IMR-90 (cell line): ENCODE measurements around the gene CYYR1. TPM values are rescaled to one million over a fixed set of nuclear protein-coding genes. Genes with fewer than 3 reads are reported as not detected.

Source experiments
- ATAC-seq: fragments of 200-7000 bp; cut with Tn5 transposase; 2 replicates; pipeline ENCODE4 v1.9.1; 2020; ENCODE audit warnings: low read depth, mild to moderate bottlenecking, moderate library complexity
- BruUV-seq: library from RNA; stranded (reverse); fragments of 400-500 nt; replicated peaks from 2 replicates; lab custom pipeline; 2021; lab: Mats Ljungman, UMichigan
- CTCF ChIA-PET: fragments of 300-600 bp; formaldehyde crosslinking; extraction: SDS; loops from one replicate; lab custom pipeline; 2021; ENCODE audit warnings: antibody characterized with exemption; lab: Yijun Ruan, JAX
- POLR2A ChIA-PET: fragments of 300-600 bp; sonication (Branson Sonifier 250); formaldehyde crosslinking; loops from one replicate; lab custom pipeline; 2022; ENCODE audit warnings: antibody characterized with exemption; ENCODE audit not compliant: unreplicated experiment; lab: Charles Lee
- DNase-seq: peaks from one replicate; pipeline ENCODE4 v3.0.0; 2013
- H2AFZ ChIP-seq: replicated peaks from 2 replicates; pipeline ENCODE3; 2013; ENCODE audit warnings: low read length, mild to moderate bottlenecking; ENCODE audit not compliant: poor library complexity
- H2AK5ac ChIP-seq: 2 replicates; pipeline ENCODE4 v1.6.1; 2013; ENCODE audit warnings: low read depth, low read length, inconsistent platforms
- H2AK9ac ChIP-seq: replicated peaks from 2 replicates; pipeline ENCODE3; 2013; ENCODE audit warnings: mild to moderate bottlenecking, low read depth, low read length, moderate library complexity; ENCODE audit not compliant: poor library complexity
- H2BK120ac ChIP-seq: 2 replicates; pipeline ENCODE4 v1.6.1; 2013; ENCODE audit warnings: low read depth, low read length, inconsistent platforms
- H2BK15ac ChIP-seq: 3 replicates; pipeline ENCODE4 v1.6.1; 2013; ENCODE audit warnings: low read depth, low read length, inconsistent platforms
- H2BK20ac ChIP-seq: 2 replicates; pipeline ENCODE4 v1.6.1; 2013; ENCODE audit warnings: low read depth, mild to moderate bottlenecking, inconsistent platforms, low read length, moderate library complexity
- H2BK5ac ChIP-seq: 2 replicates; pipeline ENCODE4 v1.6.1; 2013; ENCODE audit warnings: mild to moderate bottlenecking, low read depth, low read length, inconsistent platforms; ENCODE audit not compliant: poor library complexity, severe bottlenecking
- H3K14ac ChIP-seq: replicated peaks from 2 replicates; pipeline ENCODE4 v1.6.1; 2013; ENCODE audit warnings: low read depth, low read length, inconsistent platforms
- H3K18ac ChIP-seq: 2 replicates; pipeline ENCODE4 v1.6.1; 2013; ENCODE audit warnings: low read depth, low read length, control low read depth
- H3K23ac ChIP-seq: 2 replicates; pipeline ENCODE4 v1.6.1; 2013; ENCODE audit warnings: low read depth, low read length, inconsistent platforms
- H3K27ac ChIP-seq: 2 replicates; pipeline ENCODE4 v1.5.1; 2013; ENCODE audit warnings: mild to moderate bottlenecking, control low read depth, low read length; ENCODE audit not compliant: insufficient read depth
- H3K27me3 ChIP-seq: 2 replicates; pipeline ENCODE4 v1.6.1; 2013; ENCODE audit warnings: low read length; ENCODE audit not compliant: control insufficient read depth, insufficient read depth
- H3K36me3 ChIP-seq: 2 replicates; pipeline ENCODE4 v1.6.1; 2013; ENCODE audit warnings: low read length, mixed read lengths; ENCODE audit not compliant: control insufficient read depth, insufficient read depth
- H3K4ac ChIP-seq: 2 replicates; pipeline ENCODE4 v1.6.1; 2013; ENCODE audit warnings: low read depth, low read length, inconsistent platforms
- H3K4me1 ChIP-seq: 2 replicates; pipeline ENCODE4 v1.6.1; 2013; ENCODE audit warnings: low read length, mixed read lengths; ENCODE audit not compliant: control insufficient read depth, insufficient read depth
- H3K4me2 ChIP-seq: 2 replicates; pipeline ENCODE4 v1.6.1; 2013; ENCODE audit warnings: low read depth, mild to moderate bottlenecking, control low read depth, low read length, moderate library complexity
- H3K4me3 ChIP-seq: 2 replicates; pipeline ENCODE4 v1.5.1; 2013; ENCODE audit warnings: low read depth, mild to moderate bottlenecking, control low read depth, low read length, moderate library complexity; ENCODE audit not compliant: insufficient read depth
- H3K56ac ChIP-seq: 2 replicates; pipeline ENCODE4 v1.6.1; 2013; ENCODE audit warnings: low read length, inconsistent platforms; ENCODE audit not compliant: insufficient read depth; ENCODE audit errors: extremely low read depth
- H3K79me1 ChIP-seq, 2 experiments: 2 replicates each; pipeline ENCODE4 v1.6.1; 2013; ENCODE audit warnings: low read length in 2 of 2, inconsistent platforms in 1 of 2, low read depth in 1 of 2
- H3K9ac ChIP-seq: 2 replicates; pipeline ENCODE4 v1.6.1; 2013; ENCODE audit warnings: low read depth, low read length, control low read depth
- H3K9me1 ChIP-seq: 2 replicates; pipeline ENCODE4 v1.6.1; 2013; ENCODE audit warnings: low read length, inconsistent platforms; ENCODE audit not compliant: insufficient read depth
- H3K9me3 ChIP-seq: 2 replicates; pipeline ENCODE4 v1.6.1; 2013; ENCODE audit warnings: low read length; ENCODE audit not compliant: control insufficient read depth, insufficient read depth
- H4K20me1 ChIP-seq: 2 replicates; pipeline ENCODE4 v1.6.1; 2013; ENCODE audit warnings: low read length, inconsistent platforms; ENCODE audit not compliant: insufficient read depth
- H4K5ac ChIP-seq: 2 replicates; pipeline ENCODE4 v1.6.1; 2013; ENCODE audit warnings: mild to moderate bottlenecking, low read depth, low read length, control low read depth
- H4K8ac ChIP-seq, 2 experiments: 2 replicates each; pipeline ENCODE4 v1.6.1; 2013; ENCODE audit warnings: low read depth in 2 of 2, low read length in 2 of 2, control low read depth in 1 of 2, inconsistent platforms in 1 of 2
- H4K91ac ChIP-seq: 2 replicates; pipeline ENCODE4 v1.6.1; 2013; ENCODE audit warnings: low read depth, low read length, inconsistent platforms; ENCODE audit not compliant: insufficient read depth
- BHLHE40 ChIP-seq: fragments of 150-350 bp; IDR thresholded peaks from 2 replicates; pipeline ENCODE4 v1.6.1; 2016; ENCODE audit warnings: mild to moderate bottlenecking, low read depth, low read length
- CEBPB ChIP-seq: IDR thresholded peaks from 2 replicates; pipeline ENCODE4 v1.6.1; 2012; ENCODE audit warnings: low read depth, low read length, improper control_type of control experiment
- CHD1 ChIP-seq: IDR thresholded peaks from 2 replicates; pipeline ENCODE4 v1.6.1; 2012; ENCODE audit warnings: low read depth, low read length, improper control_type of control experiment
- CTCF ChIP-seq: conservative IDR thresholded peaks from 2 replicates; pipeline ENCODE4 v1.5.1; 2012; ENCODE audit warnings: mild to moderate bottlenecking, low read depth, low read length, improper control_type of control experiment
- ELK1 ChIP-seq: fragments of 150-350 bp; IDR thresholded peaks from 2 replicates; pipeline ENCODE4 v1.6.1; 2016; ENCODE audit warnings: low read depth, mild to moderate bottlenecking, low read length, moderate library complexity, borderline replicate concordance
- FOS ChIP-seq: fragments of 150-350 bp; IDR thresholded peaks from 2 replicates; pipeline ENCODE4 v1.6.1; 2016; ENCODE audit warnings: low read depth, low read length
- MAFK ChIP-seq: IDR thresholded peaks from 2 replicates; pipeline ENCODE4 v1.6.1; 2012; ENCODE audit warnings: low read depth, low read length, improper control_type of control experiment
- MAZ ChIP-seq: IDR thresholded peaks from 2 replicates; pipeline ENCODE4 v1.6.1; 2012; ENCODE audit warnings: low read depth, mild to moderate bottlenecking, low read length, improper control_type of control experiment, moderate library complexity, borderline replicate concordance
- MXI1 ChIP-seq: IDR thresholded peaks from 2 replicates; pipeline ENCODE4 v1.6.1; 2012; ENCODE audit warnings: low read depth, mild to moderate bottlenecking, low read length, moderate library complexity, borderline replicate concordance
- NFE2L2 ChIP-seq: fragments of 150-350 bp; IDR thresholded peaks from 2 replicates; pipeline ENCODE4 v1.6.1; 2016; ENCODE audit warnings: low read depth, mild to moderate bottlenecking, low read length
- POLR2A ChIP-seq: IDR thresholded peaks from 2 replicates; pipeline ENCODE4 v1.6.1; 2012; ENCODE audit warnings: mild to moderate bottlenecking, low read depth, low read length
- RAD21 ChIP-seq: IDR thresholded peaks from 2 replicates; pipeline ENCODE4 v1.6.1; 2012; ENCODE audit warnings: low read length, improper control_type of control experiment
- RCOR1 ChIP-seq: IDR thresholded peaks from 2 replicates; pipeline ENCODE4 v1.6.1; 2012; ENCODE audit warnings: mild to moderate bottlenecking, low read length, improper control_type of control experiment; ENCODE audit not compliant: insufficient replicate concordance
- RFX5 ChIP-seq: IDR thresholded peaks from 2 replicates; pipeline ENCODE4 v1.8.0; 2012; ENCODE audit warnings: low read depth, mild to moderate bottlenecking, low read length, moderate library complexity
- SMC3 ChIP-seq: fragments of 150-350 bp; IDR thresholded peaks from 2 replicates; pipeline ENCODE4 v1.6.1; 2016; ENCODE audit warnings: low read depth, mild to moderate bottlenecking, antibody characterized with exemption, low read length, moderate library complexity
- USF2 ChIP-seq: fragments of 150-350 bp; IDR thresholded peaks from 2 replicates; pipeline ENCODE4 v1.6.1; 2017; ENCODE audit warnings: mild to moderate bottlenecking, antibody characterized with exemption, low read length, low read depth
- WGBS, 2 experiments: methylation state at CpG; one replicate each; pipeline versions ENCODE4 v1.1.5 to v1.1.7; 2013; ENCODE audit warnings: missing lambda C conversion rate in 2 of 2; ENCODE audit not compliant: insufficient read length in 1 of 2; ENCODE audit errors: extremely low coverage in 2 of 2; 5-methylcytosine and 5-hydroxymethylcytosine counted together
- dilution Hi-C: fragments of 300-500 bp; cut with HindIII; formaldehyde crosslinking; loops from one replicate; pipeline ENCODE4 v1.14.3; 2018; ENCODE audit warnings: low sequenced_read_pairs; ENCODE audit not compliant: unreplicated experiment
- in situ Hi-C: fragments of 300-500 bp; cut with MboI; formaldehyde crosslinking; loops from 3 replicates; pipeline ENCODE4 v1.14.3; 2019; ENCODE audit warnings: low sequenced_read_pairs, inconsistent platforms, mixed read lengths
- intact Hi-C: fragments of 100-400 bp; cut with micrococcal nuclease; formaldehyde crosslinking; loops from 2 replicates; pipeline ENCODE4 v1.10.0; 2022
- polyA plus RNA-seq, 3 experiments: library from polyadenylated mRNA; depleted of rRNA; stranded (reverse); fragments of >200 nt; gene quantifications; 2 replicates each; pipeline ENCODE4 v1.2.3, GENCODE V29; 2012; ENCODE audit warnings: low replicate concordance in 1 of 3
- total RNA-seq: library from RNA; depleted of rRNA; stranded (reverse); fragments of >200 nt; gene quantifications from 2 replicates; pipeline ENCODE4 v1.2.3, GENCODE V29; 2012

CYYR1 gene
- total and polyA plus RNA-seq, 2 of the 4 experiments (the other 2 are of a cell fraction): not detected

GRCh38 chr21:26563856-26564503 lies 9.1 kb downstream of the CYYR1 start:
- no peak overlapping the region for H4K8ac ChIP-seq
- H2AK9ac ChIP-seq: no peak overlapping the region
- H4K5ac ChIP-seq: no peak overlapping the region
- H3K4me3 ChIP-seq: no peak overlapping the region
- ChIA-PET CTCF (no interaction called here), POLR2A (no interaction called here)
- no peaks in the 10 kb centered on the region for H3K36me3 ChIP-seq
- H3K9me1 ChIP-seq: no peaks in the 10 kb centered on the region
- no peaks in the 10 kb centered on the region for H3K4me1 ChIP-seq
- DNase-seq (no peak), ATAC-seq (no peak)
- no peaks in the 10 kb centered on the region for H3K9me3 ChIP-seq
- dilution Hi-C loops (no loop called here), intact Hi-C loops (no loop called here), in situ Hi-C loops (no loop called here)
- no CpG with 5 or more reads among the region's 5 CpGs for WGBS, 2 experiments
- H2BK15ac ChIP-seq: no peak overlapping the region
- no peak overlapping the region for H3K27ac ChIP-seq
- no peaks in the 10 kb centered on the region for H3K79me1 ChIP-seq
- H3K4ac ChIP-seq: no peak overlapping the region
- H2BK120ac ChIP-seq: no peak overlapping the region
- no peak overlapping the region for H2AFZ ChIP-seq
- H4K20me1 ChIP-seq: no peaks in the 10 kb centered on the region
- no peaks in the 10 kb centered on the region for H3K27me3 ChIP-seq
- no peak overlapping the region for H3K9ac ChIP-seq
- no peak overlapping the region for H3K4me2 ChIP-seq
- no peak overlapping the region for H4K91ac ChIP-seq
- no peak for TF ChIP-seq POLR2A
- TF ChIP-seq NFE2L2: no peak
- TF ChIP-seq RCOR1: no peak
- no peak for TF ChIP-seq MXI1
- no peak for TF ChIP-seq BHLHE40
- TF ChIP-seq MAZ: no peak
- TF ChIP-seq MAFK: no peak
- no peak for TF ChIP-seq SMC3
- no peak for TF ChIP-seq CHD1
- TF ChIP-seq ELK1: no peak
- TF ChIP-seq CEBPB: no peak
- no peak for TF ChIP-seq USF2
- TF ChIP-seq FOS: no peak
- no peak for TF ChIP-seq RAD21
- no peak for TF ChIP-seq CTCF
- TF ChIP-seq RFX5: no peak
- H3K14ac ChIP-seq: no peak overlapping the region
- H2BK5ac ChIP-seq: no peak overlapping the region
- no peak overlapping the region for H3K23ac ChIP-seq
- BruUV-seq: no TSS peak
- no peak overlapping the region for H3K18ac ChIP-seq
- H2BK20ac ChIP-seq: no peak overlapping the region
- no peak overlapping the region for H3K56ac ChIP-seq
- H2AK5ac ChIP-seq: no peak overlapping the region
